ENCODE data around the gene PKN2.
A peak's percentile ranks its signal among the peaks of the same experiment; 100 is the strongest.

The PKN2 gene

DNA sequence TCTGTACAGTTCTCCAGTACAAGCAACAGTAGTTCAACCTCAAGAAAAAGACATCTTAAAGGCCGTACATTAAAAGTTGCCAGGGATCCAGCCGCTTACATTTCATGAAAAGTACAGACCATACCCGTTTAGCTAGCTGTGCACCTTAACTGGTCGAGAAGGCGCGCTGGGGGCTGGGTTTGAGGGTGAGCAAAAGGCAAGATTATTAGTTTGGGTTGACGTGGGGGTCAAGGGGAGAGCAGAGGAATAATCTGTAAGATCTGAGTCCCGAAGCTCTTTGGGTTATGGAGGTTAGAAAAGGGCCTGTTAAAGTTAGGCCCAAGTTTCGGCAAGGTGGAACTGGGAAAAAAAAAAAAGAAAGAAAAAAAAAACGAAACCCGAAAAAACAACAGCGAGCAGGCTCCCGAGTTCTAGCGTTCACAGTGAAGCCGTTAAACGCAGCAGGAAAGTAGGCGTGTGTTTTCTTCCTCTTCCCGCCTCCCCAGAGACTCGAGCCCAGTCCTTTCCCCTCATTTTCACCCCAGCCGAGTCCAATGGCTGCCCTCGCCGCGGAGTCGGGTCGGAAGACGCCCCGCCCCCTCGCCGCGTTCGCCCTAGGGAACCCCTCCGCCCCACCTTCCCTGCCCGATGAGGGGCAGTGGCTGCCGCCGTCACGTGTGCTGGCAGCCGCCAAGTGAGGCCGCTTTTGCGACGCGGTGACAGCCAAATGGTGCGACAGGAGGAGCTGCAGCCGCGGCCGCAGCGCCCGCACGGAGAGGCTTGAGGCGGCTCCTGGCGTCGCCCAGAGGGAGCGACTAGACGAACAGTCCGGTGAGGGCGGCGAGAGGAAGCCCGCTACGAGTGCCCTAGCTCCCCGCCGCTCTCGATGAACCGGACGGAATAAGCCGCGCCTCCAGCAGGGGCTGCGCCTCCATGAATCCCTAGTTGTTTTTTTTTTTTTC lies at the start of gene PKN2:
Gene PKN2, plus strand, starts transcription at position 733 of the 941 bp plus-strand sequence. CDS start 308 bp downstream, outside the sequence.
- DNase-seq (ENCODE audit: low read depth), result peak; percentile 99
- H3K4me3 ChIP-seq (ENCODE audit: low read depth, low read length), result peak within 1 kb of the TSS; percentile 92
- TF ChIP-seq POLR2A (IDR thresholded peaks at IDR 0.05; ENCODE audit: extremely low read depth, insufficient read length), result peak; percentile 90
- TF ChIP-seq, protein P1, sequence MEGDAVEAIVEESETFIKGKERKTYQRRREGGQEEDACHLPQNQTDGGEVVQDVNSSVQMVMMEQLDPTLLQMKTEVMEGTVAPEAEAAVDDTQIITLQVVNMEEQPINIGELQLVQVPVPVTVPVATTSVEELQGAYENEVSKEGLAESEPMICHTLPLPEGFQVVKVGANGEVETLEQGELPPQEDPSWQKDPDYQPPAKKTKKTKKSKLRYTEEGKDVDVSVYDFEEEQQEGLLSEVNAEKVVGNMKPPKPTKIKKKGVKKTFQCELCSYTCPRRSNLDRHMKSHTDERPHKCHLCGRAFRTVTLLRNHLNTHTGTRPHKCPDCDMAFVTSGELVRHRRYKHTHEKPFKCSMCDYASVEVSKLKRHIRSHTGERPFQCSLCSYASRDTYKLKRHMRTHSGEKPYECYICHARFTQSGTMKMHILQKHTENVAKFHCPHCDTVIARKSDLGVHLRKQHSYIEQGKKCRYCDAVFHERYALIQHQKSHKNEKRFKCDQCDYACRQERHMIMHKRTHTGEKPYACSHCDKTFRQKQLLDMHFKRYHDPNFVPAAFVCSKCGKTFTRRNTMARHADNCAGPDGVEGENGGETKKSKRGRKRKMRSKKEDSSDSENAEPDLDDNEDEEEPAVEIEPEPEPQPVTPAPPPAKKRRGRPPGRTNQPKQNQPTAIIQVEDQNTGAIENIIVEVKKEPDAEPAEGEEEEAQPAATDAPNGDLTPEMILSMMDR (IDR thresholded peaks at IDR 0.05; ENCODE audit: low read depth, low read length), result no peak
- TF ChIP-seq, protein P2, sequence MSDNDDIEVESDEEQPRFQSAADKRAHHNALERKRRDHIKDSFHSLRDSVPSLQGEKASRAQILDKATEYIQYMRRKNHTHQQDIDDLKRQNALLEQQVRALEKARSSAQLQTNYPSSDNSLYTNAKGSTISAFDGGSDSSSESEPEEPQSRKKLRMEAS (IDR thresholded peaks at IDR 0.05; ENCODE audit: low read depth, low read length), result peak; percentile 94
- peak; percentile 77 for TF ChIP-seq MYC (IDR thresholded peaks at IDR 0.05; ENCODE audit: low read depth, low read length)

DNA sequence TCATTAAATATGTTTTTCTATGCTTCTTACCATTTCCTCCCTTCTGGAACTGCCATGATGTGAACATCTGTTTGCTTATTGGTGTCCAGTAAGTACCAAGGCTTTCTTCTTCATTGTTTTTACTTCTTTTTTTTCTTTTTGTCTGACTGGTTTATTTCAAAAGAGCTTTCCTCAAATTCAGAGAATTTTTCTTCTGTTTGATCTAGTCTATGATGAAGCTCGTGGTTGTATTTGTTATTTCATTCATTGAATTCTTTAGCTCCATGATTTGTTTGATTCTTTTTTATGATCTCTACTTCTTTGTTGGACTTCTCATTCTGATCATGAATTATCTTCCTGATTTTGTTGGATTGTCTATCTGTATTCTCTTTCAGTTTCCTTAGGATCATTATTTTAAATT lies 49.5 kb upstream of the PKN2 start:
- no peak overlapping the region for H3K4me3 ChIP-seq (ENCODE audit: low read depth, low read length)
- TF ChIP-seq, protein P1 (IDR thresholded peaks at IDR 0.05; ENCODE audit: low read depth, low read length), result no peak
- no peak for DNase-seq (ENCODE audit: low read depth)

DNA sequence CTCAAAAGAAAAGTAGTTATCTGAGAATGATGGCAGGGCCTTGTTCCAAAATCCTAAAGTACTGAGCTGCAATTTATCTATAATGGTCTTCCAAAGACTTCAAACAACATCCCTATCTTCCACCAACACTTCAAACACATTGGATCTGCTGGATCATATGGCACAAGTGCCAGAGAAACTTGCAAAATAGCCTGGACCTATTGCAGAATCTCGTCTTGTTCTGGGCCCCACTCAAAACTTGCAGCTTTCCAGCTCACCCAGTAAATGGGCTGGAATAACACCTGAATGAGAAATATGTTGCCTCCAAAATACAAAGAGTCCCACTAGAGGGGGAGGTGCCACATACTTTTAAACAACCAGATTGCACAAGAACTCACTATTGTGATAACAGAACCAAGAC lies 44.0 kb upstream of the PKN2 start:
- no peak for DNase-seq (ENCODE audit: low read depth)
- TF ChIP-seq, protein P2 (IDR thresholded peaks at IDR 0.05; ENCODE audit: low read depth, low read length), result no peak
- no peak for TF ChIP-seq POLR2A (IDR thresholded peaks at IDR 0.05; ENCODE audit: extremely low read depth, insufficient read length)
- TF ChIP-seq, protein P1 (IDR thresholded peaks at IDR 0.05; ENCODE audit: low read depth, low read length), result no peak
- TF ChIP-seq MYC (IDR thresholded peaks at IDR 0.05; ENCODE audit: low read depth, low read length), result no peak
- H3K4me3 ChIP-seq (ENCODE audit: low read depth, low read length), result no peak overlapping the region

DNA sequence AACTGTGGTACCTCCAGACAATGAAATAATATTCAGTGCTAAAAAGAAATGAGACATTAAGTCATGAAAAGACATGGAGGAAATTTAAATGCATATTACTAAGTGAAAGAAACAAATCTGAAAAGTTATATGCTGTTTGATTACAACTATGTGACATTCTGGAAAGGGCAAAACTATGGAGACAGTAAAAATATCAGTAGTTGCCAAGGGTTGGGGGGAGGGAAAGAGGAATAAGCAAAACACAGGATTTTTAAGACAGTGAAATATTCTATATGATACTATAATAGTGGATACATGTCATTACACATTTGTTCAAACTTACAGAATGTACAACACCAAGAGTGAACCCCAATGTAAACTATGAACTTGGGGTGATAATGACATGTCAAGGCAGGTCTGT lies 38.2 kb upstream of the PKN2 start:
- DNase-seq (ENCODE audit: low read depth), result no peak
- TF ChIP-seq, protein P1 (IDR thresholded peaks at IDR 0.05; ENCODE audit: low read depth, low read length), result no peak
- no peak for TF ChIP-seq MYC (IDR thresholded peaks at IDR 0.05; ENCODE audit: low read depth, low read length)
- no peak overlapping the region for H3K4me3 ChIP-seq (ENCODE audit: low read depth, low read length)

DNA sequence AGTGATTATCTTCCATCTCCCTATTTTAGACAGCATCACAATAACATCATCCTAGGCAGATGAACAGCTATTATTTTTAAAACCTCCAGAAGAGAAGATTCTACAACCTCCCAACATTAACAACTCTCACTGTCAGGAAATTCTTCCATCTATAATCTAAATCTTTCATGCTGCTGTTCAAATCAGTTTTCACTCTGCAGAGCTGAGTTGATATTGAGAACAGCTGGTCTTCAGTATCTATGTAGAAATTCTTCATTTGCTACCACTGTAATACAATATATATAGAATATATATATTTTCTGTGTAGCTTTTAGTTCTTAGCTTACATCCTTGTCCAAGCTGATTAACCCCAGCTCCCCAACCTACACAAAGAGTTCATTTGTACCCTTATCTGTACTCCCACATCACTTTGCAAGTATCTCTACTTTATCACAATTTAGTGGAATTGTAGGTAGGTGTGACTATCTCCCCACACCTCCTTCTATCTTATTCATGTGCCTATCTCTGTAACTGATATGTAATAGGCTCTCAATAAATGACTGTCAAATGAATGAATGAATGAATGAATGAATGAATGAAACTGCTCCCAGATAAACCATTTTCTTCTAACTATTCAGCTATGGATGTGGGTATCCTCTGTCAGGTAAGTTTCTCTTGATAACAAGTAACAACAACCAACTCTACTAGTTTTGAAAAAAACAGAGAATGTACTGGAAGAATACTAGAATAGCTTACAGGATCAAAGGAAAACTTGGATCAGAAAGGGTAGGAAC lies 37.4 kb upstream of the PKN2 start:
- TF ChIP-seq, protein P1 (IDR thresholded peaks at IDR 0.05; ENCODE audit: low read depth, low read length), result no peak
- TF ChIP-seq POLR2A (IDR thresholded peaks at IDR 0.05; ENCODE audit: extremely low read depth, insufficient read length) (no peak), MYC (IDR thresholded peaks at IDR 0.05; ENCODE audit: low read depth, low read length) (no peak)
- TF ChIP-seq, protein P2 (IDR thresholded peaks at IDR 0.05; ENCODE audit: low read depth, low read length), result no peak
- no peak for DNase-seq (ENCODE audit: low read depth)
- H3K4me3 ChIP-seq (ENCODE audit: low read depth, low read length), result no peak overlapping the region
